Keratinocyte (primary cell): ENCODE measurements around the gene FGF12.

Experiments
- EZH2 ChIP-seq: IDR thresholded peaks from one replicate; pipeline ENCODE4 v1.6.1; 2012; ENCODE audit warnings: inconsistent platforms, mild to moderate bottlenecking, low read length, moderate library complexity
- TF ChIP-seq, protein P1 (sequence below), 3 experiments: IDR thresholded peaks in 1 of 3; conservative IDR thresholded peaks in 1 of 3; optimal IDR thresholded peaks in 1 of 3; 2 replicates in 2 of 3; 3 replicates in 1 of 3; pipeline versions ENCODE3 to v1.5.1; 2011; ENCODE audit warnings: low read length in 3 of 3, mild to moderate bottlenecking in 3 of 3, moderate library complexity in 2 of 3, control low read depth in 1 of 3, inconsistent platforms in 1 of 3; ENCODE audit not compliant: insufficient read depth in 2 of 3; ENCODE audit errors: extremely low read depth in 1 of 3

DNA sequence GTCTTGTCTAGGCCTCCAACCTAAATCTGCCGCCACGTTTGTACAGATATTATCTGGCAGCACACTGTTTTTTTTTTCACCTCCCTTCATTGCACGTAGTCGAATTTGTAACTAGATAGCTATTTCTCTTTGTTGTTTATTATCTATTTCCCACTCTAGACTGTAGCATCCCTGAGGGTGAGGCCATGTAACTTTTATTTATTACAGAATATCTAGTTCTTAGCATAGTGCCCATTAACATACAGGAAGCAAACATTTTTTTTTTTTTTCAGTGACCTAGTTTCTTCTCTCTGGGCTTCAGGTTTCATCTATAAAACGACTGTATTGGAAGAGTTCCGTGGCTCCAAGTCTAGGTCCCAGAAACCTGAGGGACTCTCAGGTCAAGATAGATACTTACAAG, 354.3 kb downstream of the FGF12 start:
- TF ChIP-seq, protein P1, sequence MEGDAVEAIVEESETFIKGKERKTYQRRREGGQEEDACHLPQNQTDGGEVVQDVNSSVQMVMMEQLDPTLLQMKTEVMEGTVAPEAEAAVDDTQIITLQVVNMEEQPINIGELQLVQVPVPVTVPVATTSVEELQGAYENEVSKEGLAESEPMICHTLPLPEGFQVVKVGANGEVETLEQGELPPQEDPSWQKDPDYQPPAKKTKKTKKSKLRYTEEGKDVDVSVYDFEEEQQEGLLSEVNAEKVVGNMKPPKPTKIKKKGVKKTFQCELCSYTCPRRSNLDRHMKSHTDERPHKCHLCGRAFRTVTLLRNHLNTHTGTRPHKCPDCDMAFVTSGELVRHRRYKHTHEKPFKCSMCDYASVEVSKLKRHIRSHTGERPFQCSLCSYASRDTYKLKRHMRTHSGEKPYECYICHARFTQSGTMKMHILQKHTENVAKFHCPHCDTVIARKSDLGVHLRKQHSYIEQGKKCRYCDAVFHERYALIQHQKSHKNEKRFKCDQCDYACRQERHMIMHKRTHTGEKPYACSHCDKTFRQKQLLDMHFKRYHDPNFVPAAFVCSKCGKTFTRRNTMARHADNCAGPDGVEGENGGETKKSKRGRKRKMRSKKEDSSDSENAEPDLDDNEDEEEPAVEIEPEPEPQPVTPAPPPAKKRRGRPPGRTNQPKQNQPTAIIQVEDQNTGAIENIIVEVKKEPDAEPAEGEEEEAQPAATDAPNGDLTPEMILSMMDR (optimal IDR thresholded peaks at IDR 0.05 in 1 of 3, IDR thresholded peaks at IDR 0.05 in 1 of 3, conservative IDR thresholded peaks at IDR 0.05 in 1 of 3; ENCODE audit: extremely low read depth in 1 of 3, insufficient read depth in 2 of 3, low read length in 3 of 3), result no peak
- no peak for TF ChIP-seq EZH2
